Lower leg skin (tissue), 3 donors: Measurements from ENCODE around the gene SFI1.

ENCODE experiments used
- POLR2A ChIP-seq, 2 donors: fragments of 450-650 bp; IDR thresholded peaks; one replicate each; pipeline ENCODE4 v1.6.1; 2016 to 2017; ENCODE audit warnings: antibody characterized with exemption in 2 of 2, mild to moderate bottlenecking in 1 of 2, moderate library complexity in 1 of 2
- TF ChIP-seq, protein P1 (sequence below), 3 donors: fragments of 450-650 bp; IDR thresholded peaks; one replicate each; pipeline ENCODE4 v1.5.1; 2016; ENCODE audit warnings: antibody characterized with exemption in 3 of 3, mild to moderate bottlenecking in 3 of 3, moderate library complexity in 2 of 3

DNA sequence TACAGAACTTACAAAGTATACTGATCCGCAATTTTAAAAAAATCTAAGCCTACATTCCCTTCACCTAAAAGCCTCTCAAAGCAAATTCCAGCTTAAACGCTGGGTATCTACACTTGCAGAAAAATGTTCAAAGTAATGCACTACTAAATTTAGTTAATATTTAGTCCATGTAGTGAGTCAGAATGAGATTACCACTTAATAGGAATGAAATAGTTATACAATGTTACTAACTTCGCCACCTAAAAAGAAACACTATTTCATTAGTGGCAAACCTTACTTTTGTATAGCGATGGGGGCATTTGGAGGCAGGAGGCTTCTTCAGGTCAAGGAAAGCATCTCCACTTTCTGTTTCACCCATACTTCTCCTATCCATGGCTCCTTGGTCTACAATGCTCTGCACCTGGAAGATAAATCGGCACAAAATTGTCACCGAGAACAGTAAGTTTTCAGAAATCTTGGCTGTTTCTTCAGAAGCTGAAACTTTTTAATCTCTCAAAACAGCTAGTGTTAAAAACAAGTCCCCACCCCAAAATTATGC, 7.9 kb upstream of the SFI1 start:
- TF ChIP-seq, protein P1, sequence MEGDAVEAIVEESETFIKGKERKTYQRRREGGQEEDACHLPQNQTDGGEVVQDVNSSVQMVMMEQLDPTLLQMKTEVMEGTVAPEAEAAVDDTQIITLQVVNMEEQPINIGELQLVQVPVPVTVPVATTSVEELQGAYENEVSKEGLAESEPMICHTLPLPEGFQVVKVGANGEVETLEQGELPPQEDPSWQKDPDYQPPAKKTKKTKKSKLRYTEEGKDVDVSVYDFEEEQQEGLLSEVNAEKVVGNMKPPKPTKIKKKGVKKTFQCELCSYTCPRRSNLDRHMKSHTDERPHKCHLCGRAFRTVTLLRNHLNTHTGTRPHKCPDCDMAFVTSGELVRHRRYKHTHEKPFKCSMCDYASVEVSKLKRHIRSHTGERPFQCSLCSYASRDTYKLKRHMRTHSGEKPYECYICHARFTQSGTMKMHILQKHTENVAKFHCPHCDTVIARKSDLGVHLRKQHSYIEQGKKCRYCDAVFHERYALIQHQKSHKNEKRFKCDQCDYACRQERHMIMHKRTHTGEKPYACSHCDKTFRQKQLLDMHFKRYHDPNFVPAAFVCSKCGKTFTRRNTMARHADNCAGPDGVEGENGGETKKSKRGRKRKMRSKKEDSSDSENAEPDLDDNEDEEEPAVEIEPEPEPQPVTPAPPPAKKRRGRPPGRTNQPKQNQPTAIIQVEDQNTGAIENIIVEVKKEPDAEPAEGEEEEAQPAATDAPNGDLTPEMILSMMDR (IDR thresholded peaks at IDR 0.05) = no peak
- no peak for TF ChIP-seq POLR2A (IDR thresholded peaks at IDR 0.05)
